H1 (cell line): ENCODE data around the gene ARHGEF10L. TPM values are rescaled to one million over a fixed set of nuclear protein-coding genes. Genes with fewer than 3 reads are reported as not detected.

Source experiments
- ASH2L ChIP-seq: fragments of 200-600, 300-600 bp; sonication (generic); IDR thresholded peaks from one replicate; pipeline ENCODE4 v1.7.1; 2017; ENCODE audit warnings: low read length
- BCL11A ChIP-seq, 2 experiments: IDR thresholded peaks; one replicate each; pipeline ENCODE4 v1.6.1; 2011; ENCODE audit warnings: low read depth in 2 of 2, low read length in 2 of 2, mild to moderate bottlenecking in 2 of 2
- CTBP2 ChIP-seq: IDR thresholded peaks from 2 replicates; pipeline ENCODE4 v1.7.0; 2011; ENCODE audit warnings: borderline replicate concordance, mild to moderate bottlenecking, moderate library complexity, mixed read lengths, low read length; ENCODE audit not compliant: insufficient read depth, insufficient read length
- GTF2F1 ChIP-seq: IDR thresholded peaks from 2 replicates; pipeline ENCODE4 v1.6.1; 2012; ENCODE audit warnings: low read depth, low read length, improper control_type of control experiment, borderline replicate concordance
- polyA plus RNA-seq, 7 experiments: library from polyadenylated mRNA; depleted of rRNA in 3 of 7; stranded (reverse) in 5 of 7; unstranded in 2 of 7; fragments of >200 nt in 5 of 7; fragments of 200-250 nt in 2 of 7; gene quantifications; 1 replicate in 5 of 7; 2 replicates in 1 of 7; 4 replicates in 1 of 7; pipeline versions ENCODE4 v1.2.1 to v1.2.3, GENCODE V29; 2011 to 2013; ENCODE audit warnings: missing spikeins in 2 of 7, mixed read lengths in 2 of 7
- total RNA-seq: library from RNA; stranded (reverse); fragmentation: NEBNext Ultra II Directional; extraction: Animal tissue kit (Norgen Biotek cat#: 25700); gene quantifications from 2 replicates; pipeline ENCODE4 v1.2.1, GENCODE V29; 2021

ARHGEF10L gene
- total and polyA plus RNA-seq, 2 of the 8 experiments (the other 6 are each of a cell fraction or from before 2014, with no cell fraction given): 33.6 to 39.6 TPM

DNA sequence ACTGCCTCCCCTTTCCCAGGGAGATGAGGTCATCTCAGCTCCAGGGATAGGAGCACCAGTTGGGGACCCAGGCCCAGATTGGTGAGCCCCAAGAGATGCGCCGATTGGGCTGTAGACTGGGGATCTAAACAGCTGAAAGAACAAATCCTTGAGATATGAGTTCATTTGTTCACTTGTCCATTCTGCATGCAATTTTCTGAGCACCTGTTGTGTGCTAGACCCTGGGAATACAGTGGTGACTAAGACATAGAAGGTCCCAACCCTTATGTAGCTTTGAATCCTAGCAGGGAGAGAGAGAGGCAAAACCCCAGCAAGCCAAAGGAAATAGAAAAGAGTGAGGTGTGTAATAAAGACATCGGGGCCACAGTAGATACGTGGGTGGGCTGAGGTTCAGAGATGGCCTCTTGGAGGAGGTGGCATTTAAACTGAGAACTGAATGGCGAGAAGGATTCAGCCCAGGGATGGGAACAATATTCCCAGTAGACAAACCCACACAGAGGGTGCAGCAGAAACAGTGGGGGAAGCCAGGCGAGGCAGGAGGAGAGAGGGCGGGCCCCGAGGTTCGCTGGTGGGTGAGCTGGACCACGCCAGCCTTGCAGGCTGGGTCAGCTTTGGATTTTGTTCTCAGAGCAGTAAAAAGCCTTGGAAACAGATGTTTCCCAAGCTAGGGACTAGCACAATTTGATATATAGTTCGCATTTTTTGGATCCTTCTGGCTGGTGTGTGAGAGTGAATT, 110.0 kb downstream of the ARHGEF10L start (continued):
- TF ChIP-seq CTBP2 (no peak), GTF2F1 (no peak), ASH2L (no peak), BCL11A (IDR thresholded peaks at IDR 0.05; ENCODE audit: low read depth in 2 of 2, low read length in 2 of 2) (no peak)
